H1 (cell line): ENCODE results near the gene ELP1.

ENCODE experiments used
- CHD1 ChIP-seq: IDR thresholded peaks from 2 replicates; pipeline ENCODE4 v1.6.1; 2012; ENCODE audit warnings: low read depth, low read length, improper control_type of control experiment
- EZH2 ChIP-seq: fragments of 200-600 bp; sonication (generic); IDR thresholded peaks from 2 replicates; pipeline ENCODE4 v1.7.1; 2012; ENCODE audit warnings: low read depth, mild to moderate bottlenecking, moderate library complexity, low read length, inconsistent platforms; ENCODE audit not compliant: severe bottlenecking
- JUND ChIP-seq: IDR thresholded peaks from 2 replicates; pipeline ENCODE4 v1.6.1; 2011; ENCODE audit warnings: mild to moderate bottlenecking, improper control_type of control experiment, low read length
- KDM1A ChIP-seq: fragments of 200-600, 300-600 bp; sonication (generic); IDR thresholded peaks from 2 replicates; pipeline ENCODE4 v1.7.1; 2016; ENCODE audit warnings: mild to moderate bottlenecking, low read length, borderline replicate concordance
- POLR2A ChIP-seq, 2 experiments: IDR thresholded peaks; 1 replicate in 1 of 2; 2 replicates in 1 of 2; pipeline ENCODE4 v1.6.1; 2011; ENCODE audit warnings: low read depth in 2 of 2, low read length in 2 of 2, mild to moderate bottlenecking in 2 of 2; ENCODE audit errors: control extremely low read depth in 1 of 2
- SIN3A ChIP-seq, 2 experiments: IDR thresholded peaks in 1 of 2; conservative IDR thresholded peaks in 1 of 2; 2 replicates each; pipeline ENCODE4 v1.6.1; 2011 to 2012; ENCODE audit warnings: low read length in 2 of 2, improper control_type of control experiment in 1 of 2, low read depth in 1 of 2, mild to moderate bottlenecking in 1 of 2
- SRF ChIP-seq: IDR thresholded peaks from 2 replicates; pipeline ENCODE4 v1.6.1; 2011; ENCODE audit warnings: mild to moderate bottlenecking, low read depth, low read length, moderate library complexity
- TAF1 ChIP-seq: IDR thresholded peaks from 2 replicates; pipeline ENCODE4 v1.6.1; 2011; ENCODE audit warnings: mild to moderate bottlenecking, low read depth, low read length
- TEAD4 ChIP-seq: IDR thresholded peaks from 2 replicates; pipeline ENCODE4 v1.6.1; 2012; ENCODE audit warnings: low read depth, low read length, inconsistent platforms, mixed read lengths
- YY1 ChIP-seq: IDR thresholded peaks from 2 replicates; pipeline ENCODE4 v1.6.1; 2011; ENCODE audit warnings: low read depth, mild to moderate bottlenecking, low read length
- TF ChIP-seq, protein P1 (sequence below), 3 experiments: IDR thresholded peaks; 1 replicate in 2 of 3; 2 replicates in 1 of 3; pipeline versions ENCODE4 v1.5.1 to v1.6.1; 2011; ENCODE audit warnings: low read length in 3 of 3, mild to moderate bottlenecking in 3 of 3, inconsistent platforms in 2 of 3, low read depth in 1 of 3, moderate library complexity in 1 of 3; ENCODE audit not compliant: insufficient read depth in 1 of 3; ENCODE audit errors: control extremely low read depth in 1 of 3
- TF ChIP-seq, protein P2 (sequence below): IDR thresholded peaks from 2 replicates; pipeline ENCODE4 v1.6.1; 2012; ENCODE audit warnings: inconsistent platforms
- TF ChIP-seq, protein P3 (sequence below): IDR thresholded peaks from 2 replicates; pipeline ENCODE4 v1.6.1; 2011; ENCODE audit warnings: low read depth, mild to moderate bottlenecking, low read length; ENCODE audit not compliant: insufficient read depth

DNA sequence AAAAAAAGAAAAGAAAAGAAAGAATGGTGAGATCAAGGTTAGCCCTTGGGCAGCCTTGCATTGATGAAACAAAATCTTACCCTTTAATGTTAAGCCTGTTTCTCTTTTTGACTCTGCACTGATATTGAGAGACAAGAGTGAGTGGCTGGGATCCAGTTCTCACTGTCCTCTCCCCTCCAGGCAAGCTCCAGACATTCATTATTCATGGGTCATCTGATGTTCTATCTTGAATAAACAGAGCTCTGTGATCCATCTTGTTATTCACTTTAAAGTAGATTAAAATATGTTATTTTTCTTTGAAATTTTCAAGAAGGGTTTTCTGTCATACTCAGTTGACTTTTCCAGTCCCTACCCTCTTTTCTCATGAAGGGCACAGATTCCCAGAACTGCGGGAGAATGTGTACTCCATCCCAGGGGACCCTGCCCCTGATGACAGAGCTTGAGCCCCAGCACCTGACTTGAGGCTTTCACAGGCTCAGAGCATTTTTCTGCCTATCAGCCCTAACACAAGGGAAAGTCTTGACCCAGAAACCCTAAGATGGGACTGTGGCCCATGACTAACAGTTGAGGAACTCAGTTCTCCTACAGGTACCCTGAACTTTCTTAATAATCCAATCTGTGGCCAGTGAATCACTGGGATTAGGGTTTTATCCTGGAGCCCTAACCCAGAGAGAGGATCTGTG is 102.3 kb downstream of the ELP1 start:
- TF ChIP-seq TEAD4 (no peak), TAF1 (no peak), EZH2 (no peak), YY1 (no peak), POLR2A (IDR thresholded peaks at IDR 0.05; ENCODE audit: control extremely low read depth in 1 of 2, low read depth in 2 of 2, low read length in 2 of 2) (no peak), CHD1 (no peak), SIN3A (conservative IDR thresholded peaks at IDR 0.05 in 1 of 2, IDR thresholded peaks at IDR 0.05 in 1 of 2; ENCODE audit: low read depth in 1 of 2, low read length in 2 of 2) (no peak), JUND (no peak), SRF (no peak), KDM1A (no peak)
- TF ChIP-seq, protein P1, sequence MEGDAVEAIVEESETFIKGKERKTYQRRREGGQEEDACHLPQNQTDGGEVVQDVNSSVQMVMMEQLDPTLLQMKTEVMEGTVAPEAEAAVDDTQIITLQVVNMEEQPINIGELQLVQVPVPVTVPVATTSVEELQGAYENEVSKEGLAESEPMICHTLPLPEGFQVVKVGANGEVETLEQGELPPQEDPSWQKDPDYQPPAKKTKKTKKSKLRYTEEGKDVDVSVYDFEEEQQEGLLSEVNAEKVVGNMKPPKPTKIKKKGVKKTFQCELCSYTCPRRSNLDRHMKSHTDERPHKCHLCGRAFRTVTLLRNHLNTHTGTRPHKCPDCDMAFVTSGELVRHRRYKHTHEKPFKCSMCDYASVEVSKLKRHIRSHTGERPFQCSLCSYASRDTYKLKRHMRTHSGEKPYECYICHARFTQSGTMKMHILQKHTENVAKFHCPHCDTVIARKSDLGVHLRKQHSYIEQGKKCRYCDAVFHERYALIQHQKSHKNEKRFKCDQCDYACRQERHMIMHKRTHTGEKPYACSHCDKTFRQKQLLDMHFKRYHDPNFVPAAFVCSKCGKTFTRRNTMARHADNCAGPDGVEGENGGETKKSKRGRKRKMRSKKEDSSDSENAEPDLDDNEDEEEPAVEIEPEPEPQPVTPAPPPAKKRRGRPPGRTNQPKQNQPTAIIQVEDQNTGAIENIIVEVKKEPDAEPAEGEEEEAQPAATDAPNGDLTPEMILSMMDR (IDR thresholded peaks at IDR 0.05; ENCODE audit: control extremely low read depth in 1 of 3, insufficient read depth in 1 of 3, low read depth in 1 of 3, low read length in 3 of 3): no peak
- TF ChIP-seq, protein P2, sequence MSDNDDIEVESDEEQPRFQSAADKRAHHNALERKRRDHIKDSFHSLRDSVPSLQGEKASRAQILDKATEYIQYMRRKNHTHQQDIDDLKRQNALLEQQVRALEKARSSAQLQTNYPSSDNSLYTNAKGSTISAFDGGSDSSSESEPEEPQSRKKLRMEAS: no peak
- TF ChIP-seq, protein P3, sequence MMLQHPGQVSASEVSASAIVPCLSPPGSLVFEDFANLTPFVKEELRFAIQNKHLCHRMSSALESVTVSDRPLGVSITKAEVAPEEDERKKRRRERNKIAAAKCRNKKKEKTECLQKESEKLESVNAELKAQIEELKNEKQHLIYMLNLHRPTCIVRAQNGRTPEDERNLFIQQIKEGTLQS: no peak
